ENCODE results near the gene DGKQ.

Gene DGKQ

GRCh38 chr4:996997-997374 lies 23.6 kb upstream of the DGKQ start:
- H3K27ac ChIP-seq, result no peak overlapping the region
- DNase-seq (ENCODE audit: low read depth, low spot score), result no peak

GRCh38 chr4:996030-996996 lies 22.9 kb upstream of the DGKQ start:
- no peak overlapping the region for H3K27ac ChIP-seq
- DNase-seq (ENCODE audit: low read depth, low spot score), result no peak

- no peak overlapping the region for H3K27ac ChIP-seq
- no peak for DNase-seq (ENCODE audit: low read depth, low spot score)
Observed at GRCh38 chr4:995311-996026, 22.1 kb upstream of the DGKQ start.

- no peak for DNase-seq (ENCODE audit: low read depth, low spot score)
- no peak within 1 kb of the TSS for H3K27ac ChIP-seq
Observed at GRCh38 chr4:993111-994029, 20.0 kb upstream of the DGKQ start, which contains the start of gene SLC26A1. TSS of gene SLC26A1 (minus strand) at chr4:993404. CDS start at chr4:991703, 1,701 bp downstream.

DNA sequence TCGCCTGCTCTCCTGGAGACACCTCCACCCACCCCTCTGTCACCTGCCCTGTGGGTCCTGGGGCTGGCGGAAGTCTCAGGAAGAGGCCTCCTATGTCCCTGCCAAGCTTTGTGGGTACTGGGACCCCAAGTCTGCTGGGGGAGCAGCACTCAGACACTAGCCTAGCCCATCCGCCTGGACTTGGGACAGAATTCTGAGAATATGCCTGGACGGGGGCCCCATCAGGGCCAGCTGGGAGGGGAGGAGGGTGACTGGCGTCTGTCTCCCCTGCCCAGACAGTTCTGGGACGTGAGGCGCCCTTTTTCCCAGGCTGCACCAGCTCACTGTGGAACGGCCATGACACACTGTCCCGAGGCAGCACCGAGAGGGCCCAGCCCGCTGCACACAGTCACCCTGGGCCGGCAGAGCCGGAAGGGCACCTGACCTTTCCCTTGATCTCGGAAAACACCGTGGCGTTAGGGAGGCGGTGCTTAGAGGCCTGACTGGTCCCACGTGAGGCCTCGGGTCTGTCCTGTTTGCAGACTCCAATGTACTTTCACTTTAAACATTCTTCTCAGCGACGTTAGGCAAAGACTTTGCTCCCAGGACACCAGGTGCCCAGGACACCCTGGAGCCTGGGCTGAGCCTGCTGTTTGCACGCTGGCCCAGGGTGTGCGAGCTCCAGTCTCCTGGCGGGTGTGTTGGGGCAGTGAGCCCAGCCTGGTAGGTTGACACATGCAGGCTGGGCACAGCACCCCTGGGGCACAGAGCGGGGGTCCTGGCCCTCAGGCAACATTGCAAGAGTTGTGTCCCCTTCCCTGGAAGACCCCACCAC lies 19.1 kb upstream of the DGKQ start:
- no peak overlapping the region for H3K27ac ChIP-seq
- DNase-seq (ENCODE audit: low read depth, low spot score), result no peak

- no peak overlapping the region for H3K27ac ChIP-seq
- no peak for DNase-seq (ENCODE audit: low read depth, low spot score)
Observed at GRCh38 chr4:991451-992296, 18.3 kb upstream of the DGKQ start.

- H3K27ac ChIP-seq, result no peak overlapping the region
- DNase-seq (ENCODE audit: low read depth, low spot score), result no peak
Observed at GRCh38 chr4:990746-991367, 17.5 kb upstream of the DGKQ start.

- DNase-seq (ENCODE audit: low read depth, low spot score), result no peak
- no peak overlapping the region for H3K27ac ChIP-seq
Observed at GRCh38 chr4:989722-990471, 16.5 kb upstream of the DGKQ start.

DNA sequence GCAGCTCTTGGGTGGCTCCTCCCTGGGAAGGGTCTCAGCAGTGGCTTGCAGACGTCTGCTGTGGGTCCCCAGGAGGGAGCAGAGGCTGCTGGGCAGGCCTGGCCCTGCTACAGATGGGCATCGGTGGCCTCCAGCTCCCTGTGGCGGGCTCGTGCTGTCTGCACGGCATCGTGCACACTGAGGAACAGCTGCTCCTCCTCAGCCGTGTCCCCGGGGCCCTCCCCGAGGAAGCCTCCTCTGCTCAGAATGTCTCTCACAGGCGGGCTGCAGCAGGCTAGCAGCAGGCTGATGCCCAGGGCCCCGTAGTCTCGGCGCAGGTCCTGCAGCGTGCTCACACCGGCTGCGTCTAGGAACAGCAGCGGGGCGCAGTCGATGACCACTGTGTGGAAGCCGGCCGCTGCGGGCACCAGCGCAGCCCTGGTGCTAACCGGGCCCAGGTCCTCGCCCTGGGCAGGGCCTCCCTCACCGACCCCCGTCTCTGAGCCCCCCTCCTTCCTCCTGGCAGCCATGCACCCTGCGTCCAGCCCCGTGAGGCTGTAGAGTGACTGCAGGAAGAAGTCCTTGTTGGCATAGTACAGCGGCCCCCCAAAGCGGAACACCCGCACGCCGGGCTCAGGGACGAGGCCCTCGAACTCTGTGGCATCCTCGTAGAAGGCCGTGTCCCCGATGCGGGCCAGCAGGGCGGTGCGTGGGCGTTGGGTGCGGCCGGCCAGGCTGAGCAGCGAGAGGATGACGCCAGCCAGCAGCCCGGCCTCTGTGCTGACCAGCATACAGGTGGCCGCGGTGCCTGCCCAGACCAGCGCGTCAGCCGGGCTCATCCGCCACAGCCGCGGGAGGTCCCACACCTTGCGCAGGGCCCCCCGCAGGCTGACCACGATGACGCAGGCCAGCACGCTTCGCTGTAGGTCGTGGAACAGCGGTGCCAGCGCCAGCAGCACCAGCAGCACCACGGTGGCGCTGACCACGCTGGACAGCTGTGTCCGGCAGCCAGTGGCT lies 15.7 kb upstream of the DGKQ start:
- H3K27ac ChIP-seq, result no peak overlapping the region
- DNase-seq (ENCODE audit: low read depth, low spot score), result no peak

- peak overlapping the region; percentile 51 for H3K27ac ChIP-seq
- DNase-seq (ENCODE audit: low read depth, low spot score), result no peak
Observed at GRCh38 chr4:987624-988513, 14.5 kb upstream of the DGKQ start.

DNA sequence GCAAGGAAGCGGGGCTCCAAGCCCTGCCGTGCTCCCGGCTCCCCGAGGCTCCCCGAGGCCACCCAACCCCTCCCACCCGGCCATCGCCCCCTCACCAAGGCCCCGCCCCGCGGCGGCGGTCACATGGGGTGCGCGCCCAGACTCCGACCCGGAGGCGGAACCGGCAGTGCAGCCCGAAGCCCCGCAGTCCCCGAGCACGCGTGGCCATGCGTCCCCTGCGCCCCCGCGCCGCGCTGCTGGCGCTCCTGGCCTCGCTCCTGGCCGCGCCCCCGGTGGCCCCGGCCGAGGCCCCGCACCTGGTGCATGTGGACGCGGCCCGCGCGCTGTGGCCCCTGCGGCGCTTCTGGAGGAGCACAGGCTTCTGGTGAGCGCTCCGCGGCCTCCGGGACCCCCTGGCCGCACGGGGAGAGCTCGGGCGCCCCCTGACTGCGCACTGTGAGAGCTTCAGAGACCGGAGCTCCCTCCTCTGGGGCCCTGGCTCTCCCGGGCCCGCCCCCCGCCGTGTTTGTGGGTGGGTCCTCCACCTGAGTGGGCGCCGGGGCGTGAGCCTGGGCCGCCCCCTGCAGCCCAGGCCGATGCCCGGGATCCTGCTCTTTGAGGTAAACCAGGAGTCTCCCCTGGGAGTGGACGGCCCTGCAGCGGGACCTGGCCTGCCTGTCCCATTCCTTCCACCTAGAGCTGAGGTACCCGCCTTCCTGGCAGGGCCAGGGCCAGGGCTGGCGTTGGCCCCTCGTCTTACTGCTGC lies 13.7 kb upstream of the DGKQ start, which contains the start of gene IDUA:
Gene IDUA (plus strand): TSS at position 166 of the 745 bp plus-strand sequence. CDS start 41 bp downstream, at position 207.
- H3K27ac ChIP-seq, result peak within 1 kb of the TSS; percentile 51
- no peak for DNase-seq (ENCODE audit: low read depth, low spot score)

DNA sequence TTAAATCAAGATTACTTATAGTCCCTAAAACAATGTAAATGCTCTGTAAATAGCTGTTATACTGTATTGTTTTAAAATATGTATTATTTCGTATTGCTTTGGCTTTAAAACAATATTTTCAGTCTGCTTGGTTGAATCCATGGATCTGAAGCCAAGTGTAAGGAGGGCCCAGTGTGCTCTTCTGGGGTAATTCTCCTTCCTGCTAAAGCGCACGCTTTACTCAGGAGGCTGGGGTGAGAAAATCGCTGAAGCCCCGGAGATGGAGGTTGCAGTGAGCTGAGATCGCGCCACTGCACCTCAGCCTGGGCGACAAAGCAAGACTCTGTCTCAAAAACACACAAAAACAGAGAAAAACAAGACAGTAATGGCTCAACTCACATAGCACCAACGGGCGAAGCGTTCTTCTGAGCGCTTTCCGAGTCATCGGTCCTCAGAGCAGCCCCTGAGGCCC lies 13.1 kb upstream of the DGKQ start:
- DNase-seq (ENCODE audit: low read depth, low spot score), result no peak
- H3K27ac ChIP-seq, result peak overlapping the region; percentile 51

- no peak overlapping the region for H3K27ac ChIP-seq
- no peak for DNase-seq (ENCODE audit: low read depth, low spot score)
Observed at GRCh38 chr4:985123-985830, 11.9 kb upstream of the DGKQ start.
